Esophagus mucosa (tissue), 1 donor: ENCODE measurements around the gene TREX2. TPM values are rescaled to one million over a fixed set of nuclear protein-coding genes. Genes with fewer than 3 reads are reported as not detected.

Experiments used
- ATAC-seq: fragments of 200-7000 bp; cut with Tn5 transposase; one replicate; pipeline ENCODE4 v1.9.1; 2020
- total RNA-seq: library from RNA; stranded (reverse); gene quantifications from one replicate; pipeline ENCODE4 v1.2.4, GENCODE V29; 2023
- donor health status: DM: yes; HTN: yes; CAD: no.

The TREX2 gene
- total RNA-seq, 1 donor from 2014 or later: 2.0 TPM

DNA sequence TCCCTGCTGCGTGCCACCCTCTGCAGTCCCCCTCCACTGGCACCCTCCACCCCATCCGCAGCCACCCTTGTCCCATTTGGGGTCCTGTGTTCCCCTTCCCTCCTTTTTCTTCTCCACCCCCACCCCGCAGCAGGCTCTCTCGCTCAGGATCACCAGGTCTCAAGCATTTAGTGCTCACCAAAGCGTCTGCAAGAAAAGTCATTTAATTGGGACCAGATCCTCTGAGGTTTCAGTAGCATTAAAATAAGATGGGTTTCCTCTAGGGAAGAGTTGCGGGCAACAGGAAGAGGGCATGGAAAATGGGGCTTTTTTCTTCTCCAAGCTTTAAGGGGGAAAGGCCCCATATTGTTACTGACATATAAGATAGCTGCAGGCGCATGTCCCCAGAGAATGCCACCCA lies 29.4 kb upstream of the TREX2 start:
- no peak for ATAC-seq

DNA sequence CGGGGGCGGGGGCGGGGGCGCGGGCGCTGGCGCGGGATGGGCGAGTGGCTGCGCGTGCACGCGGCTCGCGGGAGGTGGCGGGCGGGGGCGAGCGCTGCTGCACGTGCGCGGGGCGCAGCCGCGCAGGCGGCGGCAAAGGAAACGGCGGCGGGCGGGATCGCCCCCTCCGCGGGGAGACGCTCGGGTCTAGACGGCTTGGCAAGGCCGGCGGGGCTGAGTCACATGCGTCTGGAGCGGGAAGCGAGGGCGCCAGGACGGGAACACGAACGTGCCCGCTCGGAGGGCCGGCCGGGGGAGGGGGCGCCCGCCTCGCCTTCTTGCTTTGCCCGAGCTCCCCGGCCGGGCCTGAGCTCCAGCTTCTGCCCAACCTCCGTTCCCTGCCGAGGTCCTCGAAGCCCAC lies 28.9 kb upstream of the TREX2 start:
- ATAC-seq: no peak

DNA sequence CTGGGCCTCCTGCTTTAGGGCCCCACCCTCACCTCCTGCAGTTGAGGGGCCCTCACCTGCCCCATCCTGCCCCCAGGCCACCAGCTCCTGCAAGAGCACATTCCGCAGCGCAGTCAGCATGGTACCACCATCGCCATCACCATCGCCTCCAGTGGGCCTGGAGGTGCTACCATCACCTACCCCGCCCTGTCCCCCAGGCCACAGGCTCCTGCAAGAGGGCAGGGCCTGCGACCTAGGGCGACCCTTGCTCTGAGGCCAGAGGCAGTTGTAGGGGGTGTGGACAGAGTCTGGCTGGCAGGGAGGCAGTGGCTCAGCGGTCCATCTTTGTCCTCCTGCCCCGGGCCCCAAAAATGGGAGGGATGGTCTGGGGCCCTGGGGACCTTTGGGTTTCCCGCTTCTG lies 28.4 kb upstream of the TREX2 start:
- ATAC-seq: no peak

DNA sequence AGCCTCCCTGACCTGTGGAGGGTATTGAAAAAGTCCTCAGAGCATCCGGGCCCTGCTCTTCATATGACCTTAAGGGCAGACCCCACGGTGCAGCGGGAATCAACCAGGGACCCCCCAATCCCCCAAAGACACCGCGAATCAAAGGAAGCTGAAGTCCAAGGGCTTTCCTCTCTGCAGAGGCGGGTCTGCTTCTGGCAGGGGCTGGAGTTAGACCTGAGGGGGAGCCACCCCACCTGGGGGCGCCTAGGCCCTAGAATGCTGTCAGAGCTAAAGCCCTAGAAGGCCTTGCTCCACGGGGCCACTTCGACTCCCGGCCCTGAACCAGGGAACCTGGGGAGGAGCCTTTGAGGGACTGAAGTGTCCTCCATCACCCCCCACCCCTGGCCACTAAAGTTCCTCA lies 27.3 kb upstream of the TREX2 start:
- no peak for ATAC-seq

DNA sequence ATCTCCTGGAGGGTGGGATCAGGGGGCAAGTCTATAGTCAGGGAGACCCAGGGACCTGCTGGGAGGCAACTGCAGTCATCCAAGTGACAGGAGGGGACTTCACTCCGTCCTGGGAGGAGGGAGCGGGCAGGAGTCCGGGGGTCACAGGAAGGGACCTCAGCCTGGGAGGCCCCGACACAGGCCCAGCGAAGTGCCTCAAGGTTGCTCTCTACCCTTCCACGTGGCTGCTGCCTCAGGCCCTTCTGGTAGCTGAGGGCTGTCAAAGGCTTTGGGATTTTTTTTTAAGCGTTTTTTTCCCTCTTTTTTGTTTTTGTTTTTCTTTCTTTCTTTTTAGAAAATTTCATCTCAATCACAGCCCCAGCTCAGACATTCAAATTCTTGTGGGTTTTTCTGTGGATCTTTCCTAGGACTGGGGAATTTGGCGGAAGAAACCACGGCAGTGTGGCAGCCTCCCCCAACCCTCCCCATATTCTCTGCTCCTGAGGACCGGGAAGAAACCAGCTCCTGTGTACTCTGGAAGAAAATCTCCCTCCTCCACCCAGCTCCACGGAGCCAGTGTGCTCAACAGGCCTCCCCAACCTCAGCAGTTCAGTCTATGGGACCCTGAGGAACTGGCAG lies 25.9 kb upstream of the TREX2 start:
- no peak for ATAC-seq

DNA sequence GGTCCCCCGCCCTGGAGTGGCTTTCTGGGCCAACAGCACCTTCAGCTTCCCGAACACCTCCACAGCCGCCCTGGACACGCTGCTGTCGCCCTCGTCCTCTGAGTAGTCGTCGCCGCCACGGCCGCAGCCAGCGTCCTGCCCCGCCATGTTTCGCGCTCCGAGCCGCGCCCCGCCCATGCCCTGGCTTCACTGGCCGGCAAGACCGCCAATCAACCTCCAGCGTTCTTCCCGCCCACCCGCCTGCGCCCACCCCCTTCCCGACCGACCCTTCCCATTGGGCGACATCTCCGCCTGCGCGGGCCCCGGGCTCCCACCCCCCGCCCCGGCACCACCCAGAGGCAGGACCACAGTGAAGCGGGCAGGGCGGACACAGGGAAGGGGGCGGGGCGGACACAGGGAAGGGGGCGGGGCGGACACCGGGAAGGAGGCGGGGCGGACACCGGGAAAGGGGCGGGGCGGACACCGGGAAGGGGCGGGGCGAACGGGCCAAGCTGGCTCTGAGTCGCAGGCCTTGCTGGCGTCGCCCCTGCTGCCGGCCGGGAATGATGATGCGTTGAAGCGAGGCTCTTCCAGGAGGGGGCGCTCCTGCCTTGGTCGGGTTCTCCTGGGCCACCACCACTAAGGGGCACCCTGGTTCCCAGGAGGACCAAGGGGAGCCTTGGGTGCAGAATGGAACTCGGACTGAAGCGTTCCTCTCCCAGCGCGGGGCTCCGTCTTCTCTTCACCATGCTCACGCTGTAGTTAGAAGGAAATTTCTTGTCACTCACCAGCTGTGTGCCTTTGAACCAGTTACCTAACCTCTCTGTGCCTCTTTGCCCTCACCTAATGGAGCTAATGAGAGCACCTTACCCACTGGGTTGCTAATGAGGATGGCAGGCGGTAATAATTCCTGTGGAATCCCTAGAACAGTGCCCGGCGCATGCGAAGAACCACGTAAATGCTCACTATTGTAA lies 24.8 kb upstream of the TREX2 start, which contains the start of gene HAUS7:
Gene HAUS7, minus strand, starts transcription at position 166 of the 953 bp plus-strand sequence. Its CDS starts 19 bp downstream, at position 147.
- peak; percentile 92 for ATAC-seq

DNA sequence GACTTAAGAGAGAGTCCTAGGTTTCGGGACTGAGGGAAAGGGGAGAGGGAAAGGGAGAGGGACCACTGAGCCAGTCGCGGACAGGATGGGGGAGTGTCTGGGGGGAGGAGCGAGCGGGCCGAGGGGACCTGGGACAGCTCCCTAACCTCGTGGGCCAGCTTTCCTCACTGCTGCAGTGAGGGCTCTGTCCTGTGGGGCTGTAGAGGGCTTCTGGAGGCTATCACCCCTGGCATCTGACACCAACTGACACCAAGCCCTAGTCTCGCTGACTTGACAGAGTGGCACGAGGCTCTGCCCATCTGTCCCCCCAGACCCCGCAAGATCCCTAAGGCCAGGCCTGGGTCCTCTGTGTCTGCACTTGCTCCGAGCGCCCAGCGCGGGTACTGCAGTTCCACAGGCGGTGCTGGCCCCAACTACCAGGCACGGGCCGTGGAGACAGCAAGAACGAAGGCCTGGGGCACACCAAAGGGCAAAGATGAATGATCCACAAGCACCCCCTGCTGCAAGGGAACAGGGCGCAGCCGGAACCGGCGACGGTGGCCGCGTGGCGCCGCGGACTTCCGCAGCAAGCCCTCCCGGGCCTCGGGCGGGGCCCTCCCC lies 24.1 kb upstream of the TREX2 start:
- ATAC-seq: peak; percentile 22

DNA sequence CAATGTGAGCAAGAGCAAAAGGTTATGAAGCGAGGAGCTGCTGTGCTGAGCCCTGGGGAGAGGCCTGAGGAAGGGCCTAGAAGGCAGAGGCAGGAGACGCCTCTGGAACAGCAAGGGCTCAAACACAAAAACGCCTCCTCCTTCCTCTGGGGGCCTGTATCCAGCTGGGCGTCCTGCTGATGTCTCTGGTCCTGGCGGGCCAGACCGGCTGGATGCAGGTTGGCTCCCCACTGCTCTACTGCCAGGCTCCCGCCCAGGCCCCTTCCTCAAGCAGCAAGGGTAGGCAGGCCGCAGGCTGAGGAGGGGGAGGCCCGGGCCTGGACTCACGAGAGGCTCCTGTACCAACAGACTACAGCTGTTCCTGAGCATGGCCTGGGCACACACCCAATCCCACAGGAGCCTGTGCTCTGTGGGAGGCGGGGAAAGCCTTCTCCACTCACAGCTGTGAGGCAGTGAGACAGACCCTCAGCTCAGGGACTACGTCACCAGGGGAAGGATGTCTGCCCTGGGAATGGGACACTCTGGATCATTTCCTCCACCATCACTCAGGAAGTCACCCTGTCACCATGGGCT lies 22.2 kb upstream of the TREX2 start:
- ATAC-seq: no peak

DNA sequence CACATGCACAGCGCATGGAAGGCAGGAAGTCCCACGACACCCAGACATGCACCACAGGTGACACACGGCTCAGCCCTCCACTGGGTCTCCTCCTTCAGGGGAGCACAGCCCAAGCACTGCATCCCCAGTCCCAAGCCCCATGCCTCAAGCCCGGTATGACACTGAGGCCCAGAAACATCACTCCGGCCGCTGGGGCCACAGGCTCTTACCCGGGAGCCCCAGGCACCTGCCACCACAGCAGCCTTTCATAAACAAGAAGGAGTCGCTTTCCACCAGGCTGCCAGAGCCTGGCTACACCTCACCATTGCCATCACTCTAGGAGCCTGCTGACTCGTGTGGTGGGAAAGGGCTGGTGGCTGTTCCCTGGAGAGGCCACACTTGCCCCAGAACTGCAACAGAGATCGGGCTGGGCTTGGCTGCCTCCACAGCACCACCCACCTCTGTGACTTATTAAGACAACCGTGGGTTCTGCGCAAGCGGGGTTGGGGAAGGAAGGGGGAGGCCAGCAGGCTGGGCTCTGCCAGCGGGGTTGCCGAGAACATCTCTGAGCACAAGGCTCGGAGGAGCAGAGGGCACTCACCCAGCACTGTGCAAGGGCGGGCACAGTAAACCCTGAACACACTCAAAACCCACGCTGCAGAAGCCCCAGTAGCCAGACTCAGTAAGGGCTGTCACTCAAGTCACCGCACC lies 20.0 kb upstream of the TREX2 start:
- no peak for ATAC-seq

DNA sequence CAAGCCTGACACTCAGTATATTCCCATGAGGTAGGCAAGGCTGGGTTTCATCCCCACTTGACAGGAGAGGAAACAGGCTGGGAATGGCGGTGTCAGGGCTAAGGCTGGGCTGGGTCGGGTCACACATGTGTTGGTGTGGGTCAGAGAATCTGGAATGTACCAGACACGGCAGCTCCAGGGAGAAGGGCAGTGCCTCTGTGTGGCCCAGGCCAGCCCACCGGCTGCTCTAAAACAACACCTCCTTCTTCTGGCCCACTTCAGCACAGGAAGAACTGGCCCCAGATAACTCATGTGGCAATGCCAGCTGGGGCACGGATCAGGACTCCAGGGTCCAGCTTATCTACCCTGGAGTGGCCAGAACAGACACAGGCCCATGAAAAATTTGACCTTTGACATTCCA lies 18.3 kb upstream of the TREX2 start:
- ATAC-seq: no peak

DNA sequence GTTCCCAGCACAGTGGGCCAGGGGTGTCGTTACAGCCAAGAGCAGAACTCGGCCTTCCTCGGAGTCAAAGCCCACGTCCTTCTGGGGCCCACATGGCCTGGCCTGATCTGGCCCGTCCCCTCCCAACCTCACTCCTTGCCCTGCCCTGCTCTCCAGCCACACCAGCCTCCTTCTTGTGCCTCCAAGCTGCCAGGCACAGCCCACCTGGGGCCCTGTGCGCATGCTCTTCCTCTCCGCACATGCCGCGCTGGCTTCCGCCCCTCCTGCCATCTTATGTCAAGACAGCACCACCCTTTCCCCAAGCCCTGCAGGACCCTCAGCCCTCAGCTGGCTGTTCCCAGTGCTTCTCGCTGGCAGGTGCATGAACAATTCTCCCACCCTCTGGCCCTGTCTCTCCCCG lies 17.7 kb upstream of the TREX2 start:
- no peak for ATAC-seq

DNA sequence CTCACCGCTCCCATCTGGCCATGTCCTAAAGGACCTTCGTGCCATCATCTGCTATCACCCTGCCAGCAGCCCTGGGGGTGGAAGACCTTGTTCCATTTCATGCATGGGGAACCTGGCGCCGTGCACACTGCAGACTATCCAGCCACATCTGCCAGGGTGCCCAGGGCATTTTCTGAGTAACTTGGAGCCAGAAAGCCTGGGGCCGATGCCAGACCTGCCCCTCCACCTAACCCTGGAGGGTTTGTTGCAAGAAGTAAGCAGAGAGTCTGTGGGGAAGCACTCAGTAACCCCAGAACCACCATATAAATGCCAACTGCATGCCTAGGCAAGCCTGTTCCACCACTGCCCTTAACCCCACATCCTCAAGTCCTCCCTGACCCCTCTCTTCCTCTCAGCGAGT lies 17.2 kb upstream of the TREX2 start:
- no peak for ATAC-seq

DNA sequence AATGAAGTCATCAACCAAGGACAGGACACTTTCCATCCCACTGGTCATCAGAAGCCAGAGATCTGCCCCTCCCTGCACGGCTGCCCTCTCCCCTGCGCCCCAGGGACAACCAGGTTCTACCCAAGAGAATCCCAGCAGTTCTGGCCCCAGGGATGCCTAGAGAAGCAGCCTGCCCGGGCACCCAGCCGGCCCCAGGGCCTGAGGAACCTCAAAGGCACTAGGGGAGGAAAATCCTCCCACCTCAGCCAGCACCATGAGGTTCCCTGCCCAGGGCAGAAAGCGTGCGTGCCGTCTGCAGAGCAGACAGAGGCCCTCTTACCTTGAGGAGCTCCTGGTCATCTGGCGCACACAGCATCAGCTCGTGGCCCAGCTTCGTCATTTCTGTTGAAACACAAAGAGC lies 16.4 kb upstream of the TREX2 start:
- no peak for ATAC-seq

DNA sequence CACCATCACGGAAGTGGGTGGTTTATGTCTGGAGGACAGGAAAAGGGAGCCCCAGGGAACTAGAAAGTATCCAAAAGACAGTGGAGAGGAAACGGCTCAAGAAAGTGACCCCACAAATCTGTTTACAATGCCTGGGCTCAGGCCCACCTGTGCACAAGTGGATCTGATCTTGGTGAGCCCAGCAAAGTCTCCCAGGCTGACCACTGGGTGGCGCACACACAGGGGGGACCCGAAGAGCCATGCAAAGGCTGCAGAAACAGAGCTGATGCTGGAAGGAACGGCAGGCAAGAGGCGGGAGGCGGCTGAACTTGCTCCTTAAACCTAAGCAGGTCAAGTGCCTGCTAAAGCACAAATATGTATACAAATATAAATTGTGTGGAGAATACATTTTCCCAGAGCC lies 15.0 kb upstream of the TREX2 start:
- ATAC-seq: no peak

DNA sequence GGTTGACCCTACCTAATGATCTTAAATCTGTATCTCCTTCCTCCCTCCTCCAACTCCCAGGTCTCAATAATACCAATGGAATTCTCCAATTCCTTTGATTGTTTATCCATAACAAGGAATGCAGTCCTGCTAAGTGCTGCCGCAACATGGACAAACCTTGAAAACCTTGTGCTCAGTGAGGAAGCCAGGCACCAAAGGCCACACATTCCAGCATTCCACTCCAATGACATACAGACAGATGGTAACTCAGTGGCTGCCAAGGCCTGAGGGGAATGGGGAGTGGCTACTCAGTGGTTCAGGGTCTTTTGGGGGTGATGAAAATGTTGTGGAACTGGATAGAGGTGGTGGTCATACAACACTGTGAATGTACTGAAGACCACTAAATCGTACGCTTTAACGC lies 14.1 kb upstream of the TREX2 start:
- no peak for ATAC-seq

DNA sequence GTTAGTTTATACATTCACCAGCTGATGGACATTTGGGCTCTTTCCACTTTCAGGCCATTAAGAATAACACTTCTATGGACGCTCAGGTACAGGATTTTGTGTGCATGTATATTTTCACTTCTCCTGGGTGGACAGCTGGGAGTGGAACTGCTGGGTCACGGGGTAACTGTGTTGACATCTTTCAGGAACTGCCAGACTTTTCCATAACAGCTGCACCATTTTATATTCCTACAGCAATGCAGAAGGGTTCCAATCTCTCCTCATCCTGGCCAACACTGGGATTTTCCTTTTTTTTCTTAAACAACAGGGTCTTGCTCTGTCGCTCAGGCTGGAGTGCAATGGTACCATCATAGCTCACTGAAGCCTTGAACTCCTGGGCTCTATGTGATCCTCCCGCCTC lies 12.6 kb upstream of the TREX2 start:
- ATAC-seq: no peak

DNA sequence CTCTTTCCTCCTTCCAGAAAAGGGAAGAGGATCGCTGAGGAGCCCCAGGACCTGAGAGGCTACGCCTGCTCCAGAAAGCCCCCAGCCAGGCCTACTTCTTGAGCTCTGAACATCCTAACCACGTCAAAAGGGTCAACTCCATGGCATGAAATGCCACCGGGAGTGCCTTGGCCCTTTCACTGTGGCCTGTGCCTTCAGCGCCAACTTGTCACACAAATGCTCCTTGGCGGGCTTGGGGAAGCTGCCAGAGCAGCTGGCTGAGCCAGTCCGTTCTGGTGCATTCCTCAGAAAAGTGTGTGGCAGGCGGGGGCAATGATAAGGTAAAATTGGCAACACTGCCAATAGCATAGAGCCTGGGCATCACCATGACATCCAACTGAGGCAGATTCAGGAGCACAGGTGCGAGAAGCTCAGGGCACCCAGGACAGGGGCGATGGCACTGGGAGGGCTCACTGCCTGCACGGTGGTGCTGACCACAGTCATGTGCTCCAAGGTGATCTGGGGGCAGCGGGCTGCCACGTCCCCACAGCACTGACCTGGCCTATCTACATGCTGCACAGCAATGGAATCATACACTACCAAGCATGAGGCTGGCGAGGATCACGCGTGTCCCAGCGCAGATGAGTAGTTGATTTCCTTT lies 12.1 kb upstream of the TREX2 start:
- ATAC-seq: no peak

DNA sequence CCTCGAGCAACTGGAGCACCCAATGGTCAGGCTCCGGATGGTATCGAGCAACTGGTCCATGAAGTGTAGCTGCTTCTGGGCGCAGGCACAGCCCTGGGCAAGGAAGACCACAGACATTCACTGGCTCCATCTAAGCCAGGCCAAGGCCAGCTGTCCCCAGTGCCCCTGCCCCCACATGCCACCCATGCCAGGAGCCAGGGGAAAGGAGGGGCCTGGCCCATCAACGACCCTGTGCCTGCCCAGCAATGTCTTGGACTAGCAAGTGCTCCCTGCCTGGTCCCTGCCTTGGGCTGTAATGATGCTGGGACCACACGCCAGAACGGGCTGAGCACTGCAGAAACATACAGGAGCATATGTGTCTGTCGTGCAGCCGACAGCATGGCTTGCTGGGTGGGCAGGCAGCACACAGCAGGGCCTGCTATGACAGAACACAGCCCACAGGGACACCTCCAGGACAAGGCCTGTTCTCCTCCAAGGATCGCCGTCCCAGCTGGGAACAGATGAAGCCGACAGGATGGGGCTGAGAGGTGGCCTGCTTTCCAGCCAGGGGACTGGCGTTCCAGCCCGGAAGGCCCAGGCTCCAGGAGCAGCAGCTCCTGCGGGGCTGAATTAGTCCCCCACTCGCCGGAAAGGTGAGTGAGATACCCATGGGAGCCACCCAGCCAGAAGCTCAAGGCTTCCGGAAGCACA lies 11.4 kb upstream of the TREX2 start:
- ATAC-seq: no peak

DNA sequence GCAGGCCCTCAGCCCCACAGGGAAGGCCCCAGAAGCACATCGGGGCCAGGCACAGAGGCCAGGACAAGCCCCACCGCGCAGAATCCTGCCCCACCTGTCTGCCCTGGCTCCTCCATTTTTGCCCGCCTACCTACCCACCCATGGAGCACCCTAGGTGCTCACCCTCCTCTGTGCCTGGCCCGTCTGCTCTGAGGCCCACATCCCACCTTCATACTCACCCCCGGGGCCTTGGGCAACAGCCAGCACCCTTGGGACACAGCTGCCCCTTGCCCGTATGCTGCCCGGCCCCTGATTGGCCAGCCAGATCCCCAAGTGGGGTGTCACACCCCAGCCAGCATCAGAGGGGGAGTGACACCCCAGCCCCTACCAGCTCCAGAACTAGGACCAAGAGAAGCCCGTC lies 10.8 kb upstream of the TREX2 start:
- no peak for ATAC-seq

DNA sequence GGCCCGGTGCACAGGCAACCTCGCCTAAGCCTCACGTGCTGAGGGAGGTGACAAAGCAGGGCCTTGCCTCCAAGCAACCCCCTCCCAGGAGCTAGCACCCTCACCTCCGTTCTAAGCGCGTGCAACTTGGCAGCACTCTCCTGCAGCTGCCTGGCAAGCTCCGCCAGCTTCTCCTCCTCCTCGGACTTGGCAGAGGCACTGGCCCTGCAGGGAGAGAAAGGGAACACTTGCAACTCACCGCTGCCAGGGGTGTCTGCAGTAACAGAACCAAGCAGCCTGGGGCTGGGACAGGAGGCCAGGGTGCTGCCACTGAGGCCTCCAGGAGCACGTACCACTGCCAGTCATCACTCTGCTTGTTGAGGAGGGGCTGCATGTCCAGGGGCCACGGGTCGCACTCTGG lies 10.3 kb upstream of the TREX2 start:
- ATAC-seq: peak; percentile 58

DNA sequence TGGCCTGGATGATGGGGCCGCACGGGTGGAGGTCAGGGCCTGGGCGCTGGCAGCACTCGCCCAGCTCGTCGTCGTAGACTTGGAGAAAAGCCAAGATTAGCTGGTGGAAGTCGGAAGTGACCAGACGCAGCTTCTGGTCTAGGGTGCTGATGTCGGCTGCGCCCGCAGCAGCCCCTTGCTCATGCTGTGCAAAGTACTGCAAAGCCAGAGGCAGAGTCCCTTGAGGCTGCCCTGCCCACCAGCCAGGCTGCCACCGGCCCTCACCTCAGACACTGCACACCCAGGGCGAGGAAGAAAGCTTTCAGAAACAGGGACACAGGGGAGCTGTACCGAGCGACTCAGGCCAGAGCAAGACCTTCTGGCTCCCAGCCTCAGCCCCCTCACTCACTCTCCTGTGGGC lies 9.7 kb upstream of the TREX2 start:
- ATAC-seq: no peak
